Loucy (cell line): ENCODE data around the gene BIN1.

Experiments
- H2AFZ ChIP-seq: fragments of 200-600 bp; sonication (generic); 2 replicates; pipeline ENCODE4 v1.6.0; 2016; ENCODE audit warnings: antibody characterized with exemption, mild to moderate bottlenecking, low read length, moderate library complexity
- H3F3A ChIP-seq: fragments of 200-600 bp; 2 replicates; pipeline ENCODE4 v1.6.0; 2016; ENCODE audit warnings: antibody characterized with exemption, low read depth, mild to moderate bottlenecking
- H3K27me3 ChIP-seq: fragments of 200-600 bp; sonication (generic); 2 replicates; pipeline ENCODE4 v1.6.1; 2014; ENCODE audit warnings: low read length, mild to moderate bottlenecking; ENCODE audit not compliant: insufficient read depth, poor library complexity, severe bottlenecking
- H3K36me3 ChIP-seq: fragments of 200-600 bp; sonication (generic); 2 replicates; pipeline ENCODE4 v1.6.1; 2016; ENCODE audit warnings: low read length; ENCODE audit not compliant: insufficient read depth
- H3K4me1 ChIP-seq: fragments of 200-600 bp; sonication (generic); 2 replicates; pipeline ENCODE4 v1.5.1; 2014; ENCODE audit warnings: low read length, mild to moderate bottlenecking; ENCODE audit not compliant: insufficient read depth, poor library complexity, severe bottlenecking
- H3K4me2 ChIP-seq: fragments of 200-600 bp; sonication (generic); 2 replicates; pipeline ENCODE4 v1.6.0; 2014; ENCODE audit warnings: antibody characterized with exemption, low read length, low read depth, mild to moderate bottlenecking; ENCODE audit not compliant: poor library complexity, severe bottlenecking
- H3K4me3 ChIP-seq: fragments of 200-600 bp; sonication (generic); 2 replicates; pipeline ENCODE4 v1.5.1; 2014; ENCODE audit warnings: low read length, mild to moderate bottlenecking, mixed read lengths; ENCODE audit not compliant: poor library complexity, severe bottlenecking
- H3K79me2 ChIP-seq: fragments of 200-600 bp; sonication (generic); 2 replicates; pipeline ENCODE4 v1.6.1; 2014; ENCODE audit warnings: low read length; ENCODE audit not compliant: insufficient read depth
- H3K9ac ChIP-seq: fragments of 200-600 bp; sonication (generic); 2 replicates; pipeline ENCODE4 v1.6.0; 2014; ENCODE audit warnings: mild to moderate bottlenecking, low read depth, low read length, moderate library complexity; ENCODE audit not compliant: poor library complexity, severe bottlenecking
- H3K9me2 ChIP-seq: fragments of 200-600 bp; sonication (generic); replicated peaks from 2 replicates; pipeline ENCODE4 v1.6.1; 2016; ENCODE audit warnings: low read depth, low read length, mixed read lengths
- H3K9me3 ChIP-seq: fragments of 200-600 bp; sonication (generic); 2 replicates; pipeline ENCODE4 v1.6.1; 2014; ENCODE audit warnings: mild to moderate bottlenecking, antibody characterized with exemption, low read length, low read depth; ENCODE audit not compliant: insufficient read depth
- H4K20me1 ChIP-seq: fragments of 200-600 bp; sonication (generic); 2 replicates; pipeline ENCODE4 v1.6.0; 2014; ENCODE audit warnings: antibody characterized with exemption, low read length, mild to moderate bottlenecking; ENCODE audit not compliant: insufficient read depth, poor library complexity, severe bottlenecking
- EZH2phosphoT487 ChIP-seq: fragments of 200-600 bp; IDR thresholded peaks from 2 replicates; pipeline ENCODE4 v1.6.1; 2018; ENCODE audit warnings: antibody characterized with exemption, mild to moderate bottlenecking, moderate library complexity, borderline replicate concordance
- TF ChIP-seq, protein P1 (sequence below): fragments of 200-600 bp; sonication (generic); conservative IDR thresholded peaks from 2 replicates; pipeline ENCODE4 v1.5.1; 2014; ENCODE audit warnings: mild to moderate bottlenecking, antibody characterized with exemption, low read length

BIN1 gene

DNA sequence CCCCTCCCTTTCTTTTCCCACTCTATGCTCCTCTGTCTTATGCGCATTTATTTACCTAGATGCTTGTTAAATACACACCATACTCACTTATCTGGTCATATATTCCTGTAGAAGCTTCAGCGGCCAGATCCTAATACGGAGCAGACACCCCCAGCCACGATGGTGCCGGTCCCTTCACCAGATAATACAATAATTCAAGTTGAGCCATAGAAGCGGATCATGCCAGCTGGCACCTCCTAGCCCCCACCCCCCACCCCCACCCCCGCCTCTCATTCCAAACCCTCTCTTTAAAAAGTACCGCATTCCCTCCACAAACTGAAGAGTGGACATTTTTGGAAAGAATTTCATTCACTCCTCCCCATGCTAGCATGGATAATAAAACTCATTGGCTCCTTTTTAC is 95.2 kb downstream of the BIN1 start:
- no peak overlapping the region for H3K9ac ChIP-seq
- H3K4me3 ChIP-seq: no peak overlapping the region
- no peaks in the 10 kb centered on the region for H3K27me3 ChIP-seq
- H3K4me1 ChIP-seq: no peaks in the 10 kb centered on the region
- TF ChIP-seq EZH2phosphoT487: no peak
- TF ChIP-seq, protein P1, sequence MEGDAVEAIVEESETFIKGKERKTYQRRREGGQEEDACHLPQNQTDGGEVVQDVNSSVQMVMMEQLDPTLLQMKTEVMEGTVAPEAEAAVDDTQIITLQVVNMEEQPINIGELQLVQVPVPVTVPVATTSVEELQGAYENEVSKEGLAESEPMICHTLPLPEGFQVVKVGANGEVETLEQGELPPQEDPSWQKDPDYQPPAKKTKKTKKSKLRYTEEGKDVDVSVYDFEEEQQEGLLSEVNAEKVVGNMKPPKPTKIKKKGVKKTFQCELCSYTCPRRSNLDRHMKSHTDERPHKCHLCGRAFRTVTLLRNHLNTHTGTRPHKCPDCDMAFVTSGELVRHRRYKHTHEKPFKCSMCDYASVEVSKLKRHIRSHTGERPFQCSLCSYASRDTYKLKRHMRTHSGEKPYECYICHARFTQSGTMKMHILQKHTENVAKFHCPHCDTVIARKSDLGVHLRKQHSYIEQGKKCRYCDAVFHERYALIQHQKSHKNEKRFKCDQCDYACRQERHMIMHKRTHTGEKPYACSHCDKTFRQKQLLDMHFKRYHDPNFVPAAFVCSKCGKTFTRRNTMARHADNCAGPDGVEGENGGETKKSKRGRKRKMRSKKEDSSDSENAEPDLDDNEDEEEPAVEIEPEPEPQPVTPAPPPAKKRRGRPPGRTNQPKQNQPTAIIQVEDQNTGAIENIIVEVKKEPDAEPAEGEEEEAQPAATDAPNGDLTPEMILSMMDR: no peak
- no peaks in the 10 kb centered on the region for H3K9me2 ChIP-seq
- H4K20me1 ChIP-seq: no peaks in the 10 kb centered on the region
- no peaks in the 10 kb centered on the region for H3F3A ChIP-seq
- no peaks in the 10 kb centered on the region for H3K36me3 ChIP-seq
- H3K79me2 ChIP-seq: no peaks in the 10 kb centered on the region
- no peak overlapping the region for H3K4me2 ChIP-seq
- no peaks in the 10 kb centered on the region for H3K9me3 ChIP-seq
- H2AFZ ChIP-seq: no peak overlapping the region

DNA sequence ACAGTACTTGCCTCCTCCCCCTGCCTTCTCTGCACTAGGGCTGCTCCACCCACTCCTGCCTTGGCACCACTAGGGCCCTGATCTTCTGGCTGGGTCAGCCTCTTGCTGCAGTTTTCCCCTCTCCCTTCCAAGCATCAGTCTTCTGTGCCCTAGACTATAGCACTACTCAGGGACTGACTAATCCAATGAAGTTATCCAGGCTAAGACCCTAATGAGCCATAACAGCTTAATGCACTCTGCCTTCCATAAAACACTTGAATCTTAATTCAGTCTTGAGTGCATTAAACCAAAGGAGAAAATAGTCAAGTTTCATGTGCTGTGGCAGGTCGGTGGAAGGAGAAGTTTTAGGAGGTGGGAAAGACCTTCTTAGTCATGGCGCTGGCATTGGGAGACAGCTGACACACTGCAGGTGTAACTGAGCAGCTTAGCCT is 95.7 kb downstream of the BIN1 start:
- Histone ChIP-seq H3K9me3 (no peaks in the 10 kb centered on the region), H2AFZ (no peak overlapping the region), H3K27me3 (no peaks in the 10 kb centered on the region), H3K79me2 (no peaks in the 10 kb centered on the region), H4K20me1 (no peaks in the 10 kb centered on the region), H3K9ac (no peak overlapping the region), H3F3A (no peaks in the 10 kb centered on the region), H3K4me2 (no peak overlapping the region), H3K4me1 (no peaks in the 10 kb centered on the region), H3K36me3 (no peaks in the 10 kb centered on the region), H3K9me2 (no peaks in the 10 kb centered on the region), H3K4me3 (no peak overlapping the region)
- no peak for TF ChIP-seq EZH2phosphoT487
- TF ChIP-seq, protein P1: no peak

- Histone ChIP-seq H4K20me1 (no peaks in the 10 kb centered on the region), H3K4me2 (no peak overlapping the region), H2AFZ (no peak overlapping the region), H3F3A (no peaks in the 10 kb centered on the region), H3K79me2 (no peaks in the 10 kb centered on the region), H3K36me3 (no peaks in the 10 kb centered on the region), H3K9ac (no peak overlapping the region), H3K9me3 (no peaks in the 10 kb centered on the region), H3K27me3 (no peaks in the 10 kb centered on the region), H3K9me2 (no peaks in the 10 kb centered on the region), H3K4me1 (no peaks in the 10 kb centered on the region), H3K4me3 (no peak overlapping the region)
- no peak for TF ChIP-seq EZH2phosphoT487
- TF ChIP-seq, protein P1: no peak
Measured at GRCh38 chr2:127008265-127009015, 98.5 kb downstream of the BIN1 start.
